22Rv1 (cell line): ENCODE data around the gene TRIM10.

Experiments
- ZFX ChIP-seq: fragments of 450-650 bp; IDR thresholded peaks from 2 replicates; pipeline ENCODE4 v1.6.1; 2017; ENCODE audit warnings: antibody characterized with exemption, borderline replicate concordance
- TF ChIP-seq, protein P1 (sequence below): fragments of 450-650 bp; IDR thresholded peaks from 2 replicates; pipeline ENCODE4 v1.5.1; 2017; ENCODE audit warnings: mild to moderate bottlenecking

GRCh38 chr6:30154061-30154460 is 7.0 kb downstream of the TRIM10 start:
- TF ChIP-seq ZFX: no peak
- TF ChIP-seq, protein P1, sequence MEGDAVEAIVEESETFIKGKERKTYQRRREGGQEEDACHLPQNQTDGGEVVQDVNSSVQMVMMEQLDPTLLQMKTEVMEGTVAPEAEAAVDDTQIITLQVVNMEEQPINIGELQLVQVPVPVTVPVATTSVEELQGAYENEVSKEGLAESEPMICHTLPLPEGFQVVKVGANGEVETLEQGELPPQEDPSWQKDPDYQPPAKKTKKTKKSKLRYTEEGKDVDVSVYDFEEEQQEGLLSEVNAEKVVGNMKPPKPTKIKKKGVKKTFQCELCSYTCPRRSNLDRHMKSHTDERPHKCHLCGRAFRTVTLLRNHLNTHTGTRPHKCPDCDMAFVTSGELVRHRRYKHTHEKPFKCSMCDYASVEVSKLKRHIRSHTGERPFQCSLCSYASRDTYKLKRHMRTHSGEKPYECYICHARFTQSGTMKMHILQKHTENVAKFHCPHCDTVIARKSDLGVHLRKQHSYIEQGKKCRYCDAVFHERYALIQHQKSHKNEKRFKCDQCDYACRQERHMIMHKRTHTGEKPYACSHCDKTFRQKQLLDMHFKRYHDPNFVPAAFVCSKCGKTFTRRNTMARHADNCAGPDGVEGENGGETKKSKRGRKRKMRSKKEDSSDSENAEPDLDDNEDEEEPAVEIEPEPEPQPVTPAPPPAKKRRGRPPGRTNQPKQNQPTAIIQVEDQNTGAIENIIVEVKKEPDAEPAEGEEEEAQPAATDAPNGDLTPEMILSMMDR: no peak
